GM12872 (cell line): Measurements from ENCODE around the gene CYB5R4.

Experiments
- CTCF ChIP-seq: IDR thresholded peaks from 3 replicates; pipeline ENCODE4 v1.5.1; 2011; ENCODE audit warnings: low read depth, mild to moderate bottlenecking, low read length, moderate library complexity; ENCODE audit not compliant: insufficient read depth

Gene CYB5R4

GRCh38 chr6:83827050-83827449, 32.4 kb upstream of the CYB5R4 start:
- TF ChIP-seq CTCF = no peak

GRCh38 chr6:83838727-83839126, 20.8 kb upstream of the CYB5R4 start:
- TF ChIP-seq CTCF = no peak

GRCh38 chr6:83844170-83844569, 15.3 kb upstream of the CYB5R4 start:
- no peak for TF ChIP-seq CTCF

- no peak for TF ChIP-seq CTCF
These were observed 13.2 kb upstream of the CYB5R4 start for GRCh38 chr6:83846291-83846690.

GRCh38 chr6:83847179-83847578, 12.3 kb upstream of the CYB5R4 start:
- TF ChIP-seq CTCF = no peak

GRCh38 chr6:83849127-83849526, 10.4 kb upstream of the CYB5R4 start:
- no peak for TF ChIP-seq CTCF

- no peak for TF ChIP-seq CTCF
These were observed 9.9 kb upstream of the CYB5R4 start for GRCh38 chr6:83849610-83850009.
